Measurements from ENCODE around the gene LRRC75A. TPM values are rescaled to one million over a fixed set of nuclear protein-coding genes. Genes with fewer than 3 reads are reported as not detected.

LRRC75A gene
- total and polyA plus RNA-seq, 2 of the 13 experiments (the other 11 are each of a cell fraction or from before 2014, with no cell fraction given) = 0.03 TPM; not detected in 1

GRCh38 chr17:16438557-16439302 lies 53.3 kb downstream of the LRRC75A start (continued):
- TF ChIP-seq GPBP1L1 (CRISPR knock-in tag; IDR thresholded peaks at IDR 0.05) (no peak), ZNF75D (CRISPR knock-in tag; IDR thresholded peaks at IDR 0.05; ENCODE audit: borderline replicate concordance) (peak; percentile 6; the same call in 1 of the 2 replicates), FOXA1 (IDR thresholded peaks at IDR 0.05) (no peak), FOXA1 (CRISPR knock-in tag; IDR thresholded peaks at IDR 0.05) (no peak), RFXAP (CRISPR knock-in tag; IDR thresholded peaks at IDR 0.05; ENCODE audit: borderline replicate concordance) (peak; percentile 44), KDM5B (CRISPR knock-in tag; IDR thresholded peaks at IDR 0.05; ENCODE audit: borderline replicate concordance) (peak; percentile 64; the same call in 1 of the 2 replicates), NKX3-1 (CRISPR knock-in tag; IDR thresholded peaks at IDR 0.05) (peak; percentile 29; the same call in 1 of the 2 replicates), ZNF772 (CRISPR knock-in tag; IDR thresholded peaks at IDR 0.05) (peak; percentile 55; the same call in 1 of the 2 replicates), HMGA1 (CRISPR knock-in tag; conservative IDR thresholded peaks at IDR 0.05) (no peak), ZNF256 (CRISPR knock-in tag; conservative IDR thresholded peaks at IDR 0.05) (no peak), ZNF770 (CRISPR knock-in tag; IDR thresholded peaks at IDR 0.05) (no peak), HOMEZ (CRISPR knock-in tag; IDR thresholded peaks at IDR 0.05; ENCODE audit: low read depth) (peak; percentile 66; the same call in 1 of the 2 replicates), BRF2 (CRISPR knock-in tag; IDR thresholded peaks at IDR 0.05) (no peak), TAF15 (IDR thresholded peaks at IDR 0.05; ENCODE audit: low read depth, low read length, poor library complexity, severe bottlenecking) (no peak), MED8 (CRISPR knock-in tag; IDR thresholded peaks at IDR 0.05; ENCODE audit: insufficient replicate concordance) (no peak), ZNF282 (IDR thresholded peaks at IDR 0.05; ENCODE audit: partially characterized antibody) (no peak), CHD4 (IDR thresholded peaks at IDR 0.05; ENCODE audit: borderline replicate concordance, low read length) (no peak), ZNF30 (CRISPR knock-in tag; IDR thresholded peaks at IDR 0.05) (no peak), NCOA2 (CRISPR knock-in tag; IDR thresholded peaks at IDR 0.05) (no peak), ZNF343 (CRISPR knock-in tag; IDR thresholded peaks at IDR 0.05) (peak; percentile 76; the same call in 1 of the 2 replicates), ARNT (IDR thresholded peaks at IDR 0.05) (no peak)
